ENCODE results near the gene SBF2.

The SBF2 gene

GRCh38 chr11:10285148-10285802, 8.7 kb downstream of the SBF2 start:
- peak overlapping the region; percentile 32 for H3K27ac ChIP-seq

DNA sequence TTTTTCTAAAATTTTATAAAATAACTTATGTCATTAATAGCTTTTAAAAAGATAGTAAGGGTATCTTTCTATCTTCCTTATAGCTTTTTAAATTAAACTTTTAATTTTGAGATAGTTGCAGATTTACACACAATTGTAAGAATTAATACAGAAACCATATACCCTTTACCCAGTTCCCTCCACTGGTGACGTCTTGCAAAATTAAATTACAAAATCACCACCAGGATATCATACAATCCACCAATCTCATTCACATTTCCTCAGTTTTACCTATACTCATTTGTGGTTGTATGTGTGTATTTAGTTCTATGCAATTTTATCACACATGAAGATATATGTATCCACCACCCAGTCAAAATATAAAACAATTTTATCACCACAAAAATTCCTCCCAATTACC, 10.0 kb downstream of the SBF2 start:
- no peak overlapping the region for H3K27ac ChIP-seq
- TF ChIP-seq ZFX (IDR thresholded peaks at IDR 0.05) (no peak), CTCF (conservative IDR thresholded peaks at IDR 0.05) (no peak)

More at GRCh38 chr11:10285148-10285802, 8.7 kb downstream of the SBF2 start:
- TF ChIP-seq ZFX (IDR thresholded peaks at IDR 0.05) (no peak), CTCF (conservative IDR thresholded peaks at IDR 0.05) (no peak)

- no peak overlapping the region for H3K27ac ChIP-seq
- no peak for TF ChIP-seq CTCF (conservative IDR thresholded peaks at IDR 0.05)
- TF ChIP-seq ZFX (IDR thresholded peaks at IDR 0.05), result no peak
Measured at GRCh38 chr11:10282117-10282516, 11.9 kb downstream of the SBF2 start.

DNA sequence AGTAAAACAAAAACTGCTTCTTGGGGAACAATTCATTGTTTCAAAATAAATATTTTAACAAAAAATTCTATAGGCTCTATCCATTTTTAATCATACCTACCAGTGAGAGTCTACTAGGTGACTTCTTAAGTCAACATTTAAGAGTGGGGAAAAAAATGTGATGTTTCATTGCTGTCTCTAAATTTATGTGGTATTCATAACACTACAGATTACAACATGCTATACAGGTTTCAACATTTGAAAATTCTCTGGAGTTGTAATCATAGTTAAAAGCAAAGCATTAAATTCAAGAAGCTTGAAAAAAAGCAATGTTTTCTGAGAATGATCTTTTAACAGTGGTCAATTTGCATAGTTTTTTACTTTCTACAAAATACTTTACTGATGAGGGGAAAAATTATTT, 18.3 kb downstream of the SBF2 start:
- no peak overlapping the region for H3K27ac ChIP-seq

GRCh38 chr11:10274726-10275125, 19.3 kb downstream of the SBF2 start:
- no peak overlapping the region for H3K27ac ChIP-seq
- no peak for TF ChIP-seq ZFX (IDR thresholded peaks at IDR 0.05)
- TF ChIP-seq CTCF (conservative IDR thresholded peaks at IDR 0.05), result no peak

More for the DNA sequence above, 18.3 kb downstream of the SBF2 start:
- no peak for TF ChIP-seq ZFX (IDR thresholded peaks at IDR 0.05)

DNA sequence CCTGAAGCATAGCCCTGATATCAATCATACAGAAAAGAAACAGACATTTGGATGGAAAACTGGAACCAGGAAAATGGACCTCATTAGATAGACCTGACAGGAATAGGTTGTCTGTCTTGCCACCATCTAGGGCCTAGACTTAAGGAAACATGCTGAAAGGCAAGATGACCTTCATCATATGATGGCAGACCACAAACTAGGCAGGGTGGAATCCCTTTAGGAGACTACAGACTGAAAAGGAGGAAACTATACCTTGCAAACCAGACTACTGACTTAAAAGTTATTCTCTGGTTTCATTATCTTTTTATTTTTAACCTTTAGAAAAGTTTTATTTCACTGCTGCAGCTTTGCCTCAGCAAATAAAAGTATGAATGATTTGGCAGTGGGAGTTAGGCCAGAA, 20.3 kb downstream of the SBF2 start:
- TF ChIP-seq CTCF (conservative IDR thresholded peaks at IDR 0.05) (no peak), ZFX (IDR thresholded peaks at IDR 0.05) (no peak)

DNA sequence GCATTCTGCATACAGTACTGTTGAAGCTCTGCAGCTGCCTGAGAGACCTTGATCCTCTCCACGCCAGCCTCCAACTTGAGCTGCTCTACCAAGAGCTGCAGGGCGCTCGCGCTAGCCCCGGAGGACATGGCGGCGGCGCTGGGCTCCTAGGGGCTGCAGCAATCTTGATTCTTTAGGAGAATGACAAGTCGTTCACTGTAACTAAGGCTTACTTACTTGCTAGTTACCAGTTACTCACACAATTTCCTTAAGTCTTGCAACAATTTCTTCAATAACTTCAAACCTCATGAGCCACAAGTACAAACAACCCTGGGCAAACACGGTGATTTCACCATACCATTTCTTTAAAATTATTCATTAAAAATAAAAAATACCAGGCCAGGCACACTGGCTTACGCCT, 21.9 kb downstream of the SBF2 start:
- no peak overlapping the region for H3K27ac ChIP-seq
- TF ChIP-seq ZFX (IDR thresholded peaks at IDR 0.05) (no peak), CTCF (conservative IDR thresholded peaks at IDR 0.05) (no peak)

More for the DNA sequence above, 20.3 kb downstream of the SBF2 start:
- no peak overlapping the region for H3K27ac ChIP-seq

Data from C4-2B (cell line).